ENCODE measurements around the gene SPRR2B.

DNA sequence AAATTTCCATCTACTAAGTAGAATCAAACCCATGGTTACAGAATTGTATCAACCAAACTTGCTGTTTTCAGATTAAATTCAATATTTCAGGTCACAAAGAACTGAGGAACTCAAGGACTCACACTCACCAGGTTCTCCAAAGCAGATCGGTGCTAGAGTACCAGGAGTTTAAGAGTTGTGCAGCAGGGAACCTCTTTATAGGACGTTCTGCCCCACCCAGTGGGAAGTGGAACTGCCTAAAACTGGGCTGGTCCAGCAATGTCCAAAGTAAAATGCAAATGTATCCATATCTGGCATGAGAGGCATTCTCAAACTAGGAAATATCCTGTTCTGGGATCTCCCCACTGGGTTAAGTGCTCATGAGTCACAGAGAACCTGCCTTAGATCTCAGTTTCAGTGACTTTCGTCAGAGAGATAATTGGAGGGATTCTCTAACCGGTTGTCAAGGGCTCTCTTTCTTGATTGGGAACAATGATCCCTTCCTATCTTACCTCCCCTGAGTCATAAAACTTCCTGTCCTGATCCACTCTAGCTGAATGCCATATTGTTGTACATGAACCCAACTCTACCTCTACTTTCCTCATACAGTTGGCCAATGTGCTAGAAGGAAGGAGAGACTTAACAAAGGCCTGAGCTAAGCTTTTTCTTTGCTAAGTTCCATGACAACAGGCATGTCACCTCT lies 30.3 kb downstream of the SPRR2B start, which contains the start of gene SPRR2D:
- no peak for TF ChIP-seq POLR2A (IDR thresholded peaks at IDR 0.05)
- TF ChIP-seq, protein P1, sequence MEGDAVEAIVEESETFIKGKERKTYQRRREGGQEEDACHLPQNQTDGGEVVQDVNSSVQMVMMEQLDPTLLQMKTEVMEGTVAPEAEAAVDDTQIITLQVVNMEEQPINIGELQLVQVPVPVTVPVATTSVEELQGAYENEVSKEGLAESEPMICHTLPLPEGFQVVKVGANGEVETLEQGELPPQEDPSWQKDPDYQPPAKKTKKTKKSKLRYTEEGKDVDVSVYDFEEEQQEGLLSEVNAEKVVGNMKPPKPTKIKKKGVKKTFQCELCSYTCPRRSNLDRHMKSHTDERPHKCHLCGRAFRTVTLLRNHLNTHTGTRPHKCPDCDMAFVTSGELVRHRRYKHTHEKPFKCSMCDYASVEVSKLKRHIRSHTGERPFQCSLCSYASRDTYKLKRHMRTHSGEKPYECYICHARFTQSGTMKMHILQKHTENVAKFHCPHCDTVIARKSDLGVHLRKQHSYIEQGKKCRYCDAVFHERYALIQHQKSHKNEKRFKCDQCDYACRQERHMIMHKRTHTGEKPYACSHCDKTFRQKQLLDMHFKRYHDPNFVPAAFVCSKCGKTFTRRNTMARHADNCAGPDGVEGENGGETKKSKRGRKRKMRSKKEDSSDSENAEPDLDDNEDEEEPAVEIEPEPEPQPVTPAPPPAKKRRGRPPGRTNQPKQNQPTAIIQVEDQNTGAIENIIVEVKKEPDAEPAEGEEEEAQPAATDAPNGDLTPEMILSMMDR (IDR thresholded peaks at IDR 0.05) = no peak
